ENCODE measurements around the gene HSPBP1.

- TF ChIP-seq CTCF (IDR thresholded peaks at IDR 0.05; ENCODE audit: poor library complexity, severe bottlenecking) (no peak), TAF1 (IDR thresholded peaks at IDR 0.05; ENCODE audit: low read depth) (no peak), POLR2AphosphoS5 (IDR thresholded peaks at IDR 0.05) (no peak)
Measured at GRCh38 chr19:55285229-55285890, 5.5 kb upstream of the HSPBP1 start.

Data from neural cell (in vitro differentiated cells).